HepG2 (cell line): ENCODE measurements around the gene RXFP1. TPM values are rescaled to one million over a fixed set of nuclear protein-coding genes. Genes with fewer than 3 reads are reported as not detected.

Experiments
- ARHGAP35 ChIP-seq: sonication (generic); formaldehyde crosslinking; IDR thresholded peaks from 2 replicates; pipeline ENCODE4 v1.9.0; 2022; ENCODE audit warnings: mild to moderate bottlenecking, inconsistent platforms, moderate library complexity, missing genetic modification reagents, borderline replicate concordance
- ARNT2 ChIP-seq: sonication (generic); formaldehyde crosslinking; IDR thresholded peaks from 2 replicates; pipeline ENCODE4 v1.8.0; 2022; ENCODE audit warnings: mild to moderate bottlenecking, low read depth, missing genetic modification reagents, moderate library complexity
- BATF2 ChIP-seq: sonication (generic); formaldehyde crosslinking; IDR thresholded peaks from 2 replicates; pipeline ENCODE4 v1.8.0; 2022; ENCODE audit warnings: mild to moderate bottlenecking, missing genetic modification reagents, moderate library complexity
- CCDC6 ChIP-seq: sonication (generic); formaldehyde crosslinking; IDR thresholded peaks from 2 replicates; pipeline ENCODE4 v1.8.1; 2022; ENCODE audit warnings: mild to moderate bottlenecking, missing genetic modification reagents, moderate library complexity
- DNMT1 ChIP-seq: sonication (generic); formaldehyde crosslinking; IDR thresholded peaks from 2 replicates; pipeline ENCODE4 v1.5.1; 2020; ENCODE audit warnings: mild to moderate bottlenecking, missing genetic modification reagents
- DR1 ChIP-seq: sonication (generic); formaldehyde crosslinking; IDR thresholded peaks from 2 replicates; pipeline ENCODE4 v1.8.0; 2021; ENCODE audit warnings: mild to moderate bottlenecking, missing genetic modification reagents, inconsistent platforms
- ESRRA ChIP-seq: sonication (generic); formaldehyde crosslinking; IDR thresholded peaks from 2 replicates; pipeline ENCODE4 v1.5.1; 2020; ENCODE audit warnings: mild to moderate bottlenecking, low read depth, missing genetic modification reagents
- JUNB ChIP-seq: sonication (generic); formaldehyde crosslinking; IDR thresholded peaks from 2 replicates; pipeline ENCODE4 v1.8.0; 2022; ENCODE audit warnings: missing genetic modification reagents, mild to moderate bottlenecking, borderline replicate concordance
- KLF12 ChIP-seq: sonication (generic); formaldehyde crosslinking; IDR thresholded peaks from 2 replicates; pipeline ENCODE4 v1.4.0; 2020; ENCODE audit warnings: missing genetic modification reagents, borderline replicate concordance
- KLF6 ChIP-seq: IDR thresholded peaks from 2 replicates; pipeline ENCODE4 v1.8.0; 2016; ENCODE audit warnings: missing biosample characterization, missing genetic modification reagents
- MBNL3 ChIP-seq: fragments of 250-450 bp; sonication (Bioruptor Pico); conservative IDR thresholded peaks from 2 replicates; pipeline ENCODE4 v1.8.0; 2022; ENCODE audit warnings: mild to moderate bottlenecking, inconsistent platforms
- MEIS2 ChIP-seq: sonication (generic); formaldehyde crosslinking; IDR thresholded peaks from 2 replicates; pipeline ENCODE4 v1.9.0; 2021; ENCODE audit warnings: mild to moderate bottlenecking, missing genetic modification reagents
- NCOA1 ChIP-seq: sonication (generic); formaldehyde crosslinking; IDR thresholded peaks from 2 replicates; pipeline ENCODE4 v1.9.0; 2021; ENCODE audit warnings: missing genetic modification reagents
- NFIB ChIP-seq: sonication (generic); formaldehyde crosslinking; IDR thresholded peaks from 2 replicates; pipeline ENCODE4 v1.9.0; 2021; ENCODE audit warnings: missing genetic modification reagents, mild to moderate bottlenecking, borderline replicate concordance
- PHF20 ChIP-seq: sonication (generic); formaldehyde crosslinking; IDR thresholded peaks from 2 replicates; pipeline ENCODE4 v1.5.0; 2020; ENCODE audit warnings: mild to moderate bottlenecking, missing genetic modification reagents
- RBM39 ChIP-seq: fragments of 200-400 bp; formaldehyde crosslinking; IDR thresholded peaks from one replicate; pipeline ENCODE4 v1.6.1; 2018; ENCODE audit warnings: antibody characterized with exemption, mild to moderate bottlenecking, low read depth, low read length; ENCODE audit not compliant: poor library complexity, severe bottlenecking
- SP5 ChIP-seq: IDR thresholded peaks from 2 replicates; pipeline ENCODE4 v1.6.1; 2016; ENCODE audit warnings: low read depth, borderline replicate concordance
- SPEN ChIP-seq: sonication (generic); formaldehyde crosslinking; IDR thresholded peaks from 2 replicates; pipeline ENCODE4 v1.5.1; 2020; ENCODE audit warnings: low read depth, mild to moderate bottlenecking, missing genetic modification reagents
- TEAD2 ChIP-seq: sonication (generic); formaldehyde crosslinking; IDR thresholded peaks from 2 replicates; pipeline ENCODE4 v1.9.0; 2021; ENCODE audit warnings: missing genetic modification reagents
- TERF1 ChIP-seq: sonication (generic); formaldehyde crosslinking; IDR thresholded peaks from 2 replicates; pipeline ENCODE4 v1.8.0; 2022; ENCODE audit warnings: mild to moderate bottlenecking, missing genetic modification reagents, moderate library complexity
- ZBTB20 ChIP-seq: sonication (generic); formaldehyde crosslinking; IDR thresholded peaks from 2 replicates; pipeline ENCODE4 v1.8.1; 2023; ENCODE audit warnings: missing genetic modification reagents, low read depth, mild to moderate bottlenecking, borderline replicate concordance
- ZFP1 ChIP-seq: IDR thresholded peaks from 2 replicates; pipeline ENCODE4 v1.6.1; 2016
- ZNF143 ChIP-seq: sonication (generic); formaldehyde crosslinking; IDR thresholded peaks from 2 replicates; pipeline ENCODE4 v1.4.0; 2020; ENCODE audit warnings: missing genetic modification reagents
- ZNF251 ChIP-seq: sonication (generic); formaldehyde crosslinking; IDR thresholded peaks from 2 replicates; pipeline ENCODE4 v1.9.0; 2021; ENCODE audit warnings: mild to moderate bottlenecking, missing genetic modification reagents
- ZNF567 ChIP-seq: sonication (generic); formaldehyde crosslinking; IDR thresholded peaks from 2 replicates; pipeline ENCODE4 v1.8.1; 2023; ENCODE audit warnings: mild to moderate bottlenecking, missing genetic modification reagents, borderline replicate concordance
- ZNF577 ChIP-seq: sonication (generic); formaldehyde crosslinking; IDR thresholded peaks from 2 replicates; pipeline ENCODE4 v1.4.0; 2020; ENCODE audit warnings: mild to moderate bottlenecking, low read depth, missing genetic modification reagents, borderline replicate concordance
- ZNF614 ChIP-seq: IDR thresholded peaks from 2 replicates; pipeline ENCODE4 v1.6.1; 2018; ENCODE audit warnings: missing biosample characterization, missing genetic modification reagents, inconsistent platforms, borderline replicate concordance
- ZSCAN5A ChIP-seq: sonication (generic); formaldehyde crosslinking; IDR thresholded peaks from 2 replicates; pipeline ENCODE4 v1.8.0; 2022; ENCODE audit warnings: mild to moderate bottlenecking, missing genetic modification reagents, borderline replicate concordance
- polyA plus RNA-seq, 8 experiments: library from polyadenylated mRNA; depleted of rRNA in 3 of 8; stranded (reverse) in 7 of 8; unstranded in 1 of 8; fragments of >200 nt; fragmentation: Illumina TruSeq in 4 of 8; extraction: Trizol in 4 of 8; gene quantifications; 2 replicates each; pipeline versions ENCODE4 v1.2.1 to v1.2.3, GENCODE V29; 2011 to 2016; ENCODE audit warnings: low read depth in 4 of 8, missing spikeins in 1 of 8, mixed read lengths in 1 of 8; ENCODE audit not compliant: insufficient read depth in 1 of 8
- total RNA-seq, 5 experiments: library from RNA; depleted of rRNA; stranded (reverse); fragments of >200 nt; fragmentation: Illumina TruSeq; extraction: Trizol; gene quantifications; 2 replicates each; pipeline ENCODE4 v1.2.3, GENCODE V29; 2016; ENCODE audit warnings: low read depth in 1 of 5

RXFP1 gene
- total and polyA plus RNA-seq, 2 of the 13 experiments (the other 11 are each of a cell fraction or from before 2014, with no cell fraction given) = not detected

- TF ChIP-seq ARHGAP35 (CRISPR knock-in tag) = 0 out of 2 replicates have a peak, but pooled peaks have one; percentile 34
- TF ChIP-seq KLF6 = no peak; the same call in 1 of the 2 replicates
- TF ChIP-seq ZFP1 (CRISPR knock-in tag) = peak; percentile 95
- no peak for TF ChIP-seq NCOA1 (CRISPR knock-in tag)
- TF ChIP-seq ZNF251 (CRISPR knock-in tag) = no peak
- TF ChIP-seq CCDC6 (CRISPR knock-in tag) = peak; percentile 88; the same call in 1 of the 2 replicates
- TF ChIP-seq ARNT2 (CRISPR knock-in tag) = peak; percentile 82
- no peak for TF ChIP-seq BATF2 (CRISPR knock-in tag)
- TF ChIP-seq ESRRA (CRISPR knock-in tag) = peak; percentile 80
- TF ChIP-seq KLF12 = no peak; the same call in 1 of the 2 replicates
- peak; percentile 85 for TF ChIP-seq DR1
- peak; percentile 90 for TF ChIP-seq SPEN (CRISPR knock-in tag)
- TF ChIP-seq TEAD2 (CRISPR knock-in tag) = no peak
- no peak for TF ChIP-seq JUNB
- no peak for TF ChIP-seq RBM39
- peak; percentile 98 for TF ChIP-seq ZNF143 (CRISPR knock-in tag)
- TF ChIP-seq MBNL3 = no peak
- no peak for TF ChIP-seq ZNF567
- TF ChIP-seq ZBTB20 (CRISPR knock-in tag) = peak; percentile 72; the same call in 1 of the 2 replicates
- TF ChIP-seq MEIS2 (CRISPR knock-in tag) = peak; percentile 79; the same call in 1 of the 2 replicates
- TF ChIP-seq ZSCAN5A = peak; percentile 97; the same call in 1 of the 2 replicates
- TF ChIP-seq NFIB (CRISPR knock-in tag) = no peak
- peak; percentile 59; the same call in 1 of the 2 replicates for TF ChIP-seq SP5 (CRISPR knock-in tag)
- peak; percentile 91 for TF ChIP-seq ZNF614 (CRISPR knock-in tag)
- peak; percentile 83 for TF ChIP-seq PHF20
- TF ChIP-seq DNMT1 (CRISPR knock-in tag) = no peak
- TF ChIP-seq TERF1 (CRISPR knock-in tag) = no peak
- TF ChIP-seq ZNF577 (CRISPR knock-in tag) = no peak
Measured at GRCh38 chr4:158671915-158672806, 150.5 kb downstream of the RXFP1 start, which contains the start of gene ETFDH (continued).
